H1 (cell line): ENCODE results near the gene BRMS1. TPM values are rescaled to one million over a fixed set of nuclear protein-coding genes. Genes with fewer than 3 reads are reported as not detected.

Experiments
- BACH1 ChIP-seq: IDR thresholded peaks from 2 replicates; pipeline ENCODE4 v1.6.1; 2012; ENCODE audit warnings: low read length, improper control_type of control experiment
- BCL11A ChIP-seq, 2 experiments: IDR thresholded peaks; one replicate each; pipeline ENCODE4 v1.6.1; 2011; ENCODE audit warnings: low read depth in 2 of 2, low read length in 2 of 2, mild to moderate bottlenecking in 2 of 2
- EGR1 ChIP-seq: IDR thresholded peaks from 2 replicates; pipeline ENCODE4 v1.6.1; 2011; ENCODE audit warnings: low read depth, low read length, borderline replicate concordance
- EZH2 ChIP-seq: fragments of 200-600 bp; sonication (generic); IDR thresholded peaks from 2 replicates; pipeline ENCODE4 v1.7.1; 2012; ENCODE audit warnings: low read depth, mild to moderate bottlenecking, moderate library complexity, low read length, inconsistent platforms; ENCODE audit not compliant: severe bottlenecking
- HDAC2 ChIP-seq, 2 experiments: fragments of 300-600 bp in 1 of 2; sonication (generic) in 1 of 2; IDR thresholded peaks; 2 replicates each; pipeline ENCODE4 v1.6.1; 2011 to 2012; ENCODE audit warnings: low read depth in 2 of 2, low read length in 2 of 2, mild to moderate bottlenecking in 2 of 2, moderate library complexity in 2 of 2, borderline replicate concordance in 1 of 2, inconsistent platforms in 1 of 2
- KDM1A ChIP-seq: fragments of 200-600, 300-600 bp; sonication (generic); IDR thresholded peaks from 2 replicates; pipeline ENCODE4 v1.7.1; 2016; ENCODE audit warnings: mild to moderate bottlenecking, low read length, borderline replicate concordance
- NANOG ChIP-seq: IDR thresholded peaks from 2 replicates; pipeline ENCODE4 v1.6.1; 2011; ENCODE audit warnings: low read length, low read depth, mild to moderate bottlenecking, inconsistent platforms; ENCODE audit not compliant: insufficient read depth, poor library complexity, severe bottlenecking
- RFX5 ChIP-seq: IDR thresholded peaks from 2 replicates; pipeline ENCODE4 v1.6.1; 2011; ENCODE audit warnings: low read depth, low read length, improper control_type of control experiment, borderline replicate concordance
- RXRA ChIP-seq: IDR thresholded peaks from 2 replicates; pipeline ENCODE4 v1.6.1; 2011; ENCODE audit warnings: low read depth, mild to moderate bottlenecking, low read length, moderate library complexity; ENCODE audit not compliant: insufficient read depth
- SIN3A ChIP-seq, 2 experiments: IDR thresholded peaks in 1 of 2; conservative IDR thresholded peaks in 1 of 2; 2 replicates each; pipeline ENCODE4 v1.6.1; 2011 to 2012; ENCODE audit warnings: low read length in 2 of 2, improper control_type of control experiment in 1 of 2, low read depth in 1 of 2, mild to moderate bottlenecking in 1 of 2
- TBP ChIP-seq: IDR thresholded peaks from 2 replicates; pipeline ENCODE4 v1.6.1; 2011; ENCODE audit warnings: low read depth, low read length, improper control_type of control experiment
- TCF12 ChIP-seq: IDR thresholded peaks from 2 replicates; pipeline ENCODE4 v1.6.1; 2011; ENCODE audit warnings: low read depth, mild to moderate bottlenecking, low read length
- polyA plus RNA-seq, 7 experiments: library from polyadenylated mRNA; depleted of rRNA in 3 of 7; stranded (reverse) in 5 of 7; unstranded in 2 of 7; fragments of >200 nt in 5 of 7; fragments of 200-250 nt in 2 of 7; gene quantifications; 1 replicate in 5 of 7; 2 replicates in 1 of 7; 4 replicates in 1 of 7; pipeline versions ENCODE4 v1.2.1 to v1.2.3, GENCODE V29; 2011 to 2013; ENCODE audit warnings: missing spikeins in 2 of 7, mixed read lengths in 2 of 7
- total RNA-seq: library from RNA; stranded (reverse); fragmentation: NEBNext Ultra II Directional; extraction: Animal tissue kit (Norgen Biotek cat#: 25700); gene quantifications from 2 replicates; pipeline ENCODE4 v1.2.1, GENCODE V29; 2021
- TF ChIP-seq, protein P1 (sequence below): IDR thresholded peaks from 2 replicates; pipeline ENCODE4 v1.6.1; 2012; ENCODE audit warnings: inconsistent platforms
- TF ChIP-seq, protein P2 (sequence below): IDR thresholded peaks from 2 replicates; pipeline ENCODE4 v1.6.1; 2011; ENCODE audit warnings: low read depth, mild to moderate bottlenecking, low read length; ENCODE audit not compliant: insufficient read depth

Gene BRMS1
- total and polyA plus RNA-seq, 2 of the 8 experiments (the other 6 are each of a cell fraction or from before 2014, with no cell fraction given) = 39.2 to 46.1 TPM

DNA sequence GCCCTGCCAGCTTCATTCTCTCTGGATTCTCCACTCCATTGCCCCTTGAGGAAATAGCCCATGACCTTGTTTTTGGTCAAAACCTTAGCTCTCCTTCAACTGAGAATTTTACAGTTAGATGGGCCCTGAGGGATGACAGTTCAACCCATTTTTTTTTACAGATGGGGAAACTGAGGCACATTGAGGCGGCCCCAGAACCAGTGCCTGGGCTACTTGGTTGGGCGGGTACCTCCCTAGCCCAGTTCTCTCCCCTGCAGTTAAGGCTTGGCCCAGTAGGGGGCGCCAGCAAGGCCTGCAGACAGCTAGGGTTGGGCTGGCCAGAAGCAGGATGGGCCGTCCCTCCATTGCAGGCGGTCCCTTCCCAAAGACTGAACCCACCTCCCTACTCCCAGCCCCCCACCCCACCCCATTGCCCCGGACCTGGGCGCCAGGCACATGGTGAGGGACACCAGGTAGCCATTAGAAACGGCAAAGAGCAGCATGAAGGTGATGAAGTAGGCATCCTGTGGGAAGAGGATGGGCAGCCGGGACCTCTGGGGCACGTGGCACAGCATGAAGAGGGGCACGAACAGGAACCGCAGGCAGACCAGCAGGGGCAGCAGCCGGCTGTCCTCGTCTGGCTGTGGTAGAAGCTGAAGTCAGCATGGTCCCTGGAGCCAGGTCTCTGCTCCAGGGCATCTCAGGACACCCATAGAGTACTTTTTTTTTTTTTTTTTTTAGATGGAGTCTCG is 19.1 kb upstream of the BRMS1 start (continued):
- TF ChIP-seq BCL11A (IDR thresholded peaks at IDR 0.05; ENCODE audit: low read depth in 2 of 2, low read length in 2 of 2) (no peak), RFX5 (no peak), EGR1 (no peak), NANOG (no peak), HDAC2 (IDR thresholded peaks at IDR 0.05; ENCODE audit: borderline replicate concordance in 1 of 2, low read depth in 2 of 2, low read length in 2 of 2) (no peak), KDM1A (peak; percentile 39; the same call in 1 of the 2 replicates), TBP (no peak), EZH2 (no peak), BACH1 (no peak), SIN3A (conservative IDR thresholded peaks at IDR 0.05 in 1 of 2, IDR thresholded peaks at IDR 0.05 in 1 of 2; ENCODE audit: low read depth in 1 of 2, low read length in 2 of 2) (no peak), TCF12 (no peak), RXRA (no peak)
- TF ChIP-seq, protein P1, sequence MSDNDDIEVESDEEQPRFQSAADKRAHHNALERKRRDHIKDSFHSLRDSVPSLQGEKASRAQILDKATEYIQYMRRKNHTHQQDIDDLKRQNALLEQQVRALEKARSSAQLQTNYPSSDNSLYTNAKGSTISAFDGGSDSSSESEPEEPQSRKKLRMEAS = peak; percentile 70
- TF ChIP-seq, protein P2, sequence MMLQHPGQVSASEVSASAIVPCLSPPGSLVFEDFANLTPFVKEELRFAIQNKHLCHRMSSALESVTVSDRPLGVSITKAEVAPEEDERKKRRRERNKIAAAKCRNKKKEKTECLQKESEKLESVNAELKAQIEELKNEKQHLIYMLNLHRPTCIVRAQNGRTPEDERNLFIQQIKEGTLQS = no peak
